Left cardiac atrium (tissue), 4 donors: ENCODE data around the gene CDC20B. TPM values are rescaled to one million over a fixed set of nuclear protein-coding genes. Genes with fewer than 3 reads are reported as not detected.

Source experiments
- ATAC-seq, 2 donors: fragments of 200-7000 bp; cut with Tn5 transposase; one replicate each; pipeline ENCODE4 v1.9.1; 2020; ENCODE audit warnings: mild to moderate bottlenecking in 2 of 2, moderate library complexity in 2 of 2
- DNase-seq: peaks from one replicate; pipeline ENCODE4 v3.0.0-alpha.2; 2020
- intact Hi-C, 2 donors: fragments of 100-400 bp; cut with DNase I; formaldehyde crosslinking; loops; one replicate each; pipeline versions ENCODE4 v1.14.1 to v1.15.1; 2022 to 2023
- total RNA-seq, 2 donors: library from RNA; stranded (reverse); fragmentation: NEBNext Ultra II Directional; extraction: Animal tissue kit (Norgen Biotek cat#: 25700); gene quantifications; one replicate each; pipeline ENCODE4 v1.2.1, GENCODE V29; 2021
- donor health status: DM: no; HTN: yes; CAD: no.
- donor health status: DM: no; HTN: yes; CAD: no; lungs with severe emphysema.
- donor health status: DM: yes; HTN: yes; CAD: no.
- donor health status: Dilated cardiomyopathy.

Gene CDC20B
- total RNA-seq, 2 donors from 2014 or later = not detected

GRCh38 chr5:55172051-55172899 is 702 bp downstream of the CDC20B start:
- intact Hi-C loops = loop anchor here in 1 of 2 donors (10.0 kb wide), 1 partner anchor 53 kb away; the partner anchor contains the start of gene MCIDAS
- peak; percentile 75 to 81 for ATAC-seq
- DNase-seq = peak; percentile 35

GRCh38 chr5:55171471-55171870 is 1.5 kb downstream of the CDC20B start:
- intact Hi-C loops = loop anchor here in 1 of 2 donors (10.0 kb wide), 1 partner anchor 53 kb away; the partner anchor contains the start of gene MCIDAS

GRCh38 chr5:55162666-55163065 is 10.3 kb downstream of the CDC20B start:
- DNase-seq (no peak), ATAC-seq (no peak)
- intact Hi-C loops = no loop called here

More at GRCh38 chr5:55171471-55171870, 1.5 kb downstream of the CDC20B start:
- DNase-seq = no peak
- no peak for ATAC-seq

GRCh38 chr5:55160493-55161209 is 12.3 kb downstream of the CDC20B start:
- DNase-seq (peak; percentile 63), ATAC-seq (peak; percentile 70 to 93)
- intact Hi-C loops = no loop called here

GRCh38 chr5:55159763-55160492 is 13.0 kb downstream of the CDC20B start, which contains the start of gene GPX8:
GPX8 (plus strand) TSS chr5:55160171; CDS start chr5:55160193, 22 bp downstream.
- DNase-seq (no peak), ATAC-seq (peak; percentile 87 to 94)
- intact Hi-C loops = loop anchor here in 1 of 2 donors (10.0 kb wide), 1 partner anchor 645 kb away; the partner anchor contains the start of gene SNX18

GRCh38 chr5:55154873-55155272 is 18.1 kb downstream of the CDC20B start:
- intact Hi-C loops = loop anchor here in 1 of 2 donors (10.0 kb wide), 1 partner anchor 640 kb away; the partner anchor contains the start of gene SNX18
- no peak for DNase-seq
- no peak for ATAC-seq

GRCh38 chr5:55151923-55152842 is 20.8 kb downstream of the CDC20B start:
- intact Hi-C loops = loop anchor here in 1 of 2 donors (10.0 kb wide), 1 partner anchor 637 kb away; the partner anchor contains the start of gene SNX18
- no peak for ATAC-seq
- no peak for DNase-seq

- intact Hi-C loops = loop anchor here in 1 of 2 donors (10.0 kb wide), 1 partner anchor 205 kb away; no protein-coding TSS in a partner anchor
- no peak for ATAC-seq
Measured at GRCh38 chr5:55149308-55149795, 23.6 kb downstream of the CDC20B start.

GRCh38 chr5:55146543-55147151 is 26.3 kb downstream of the CDC20B start:
- intact Hi-C loops = loop anchor here in 1 of 2 donors (10.0 kb wide), 1 partner anchor 202 kb away; no protein-coding TSS in a partner anchor
- peak; percentile 79 to 93 for ATAC-seq
- DNase-seq = peak; percentile 76

More at GRCh38 chr5:55149308-55149795, 23.6 kb downstream of the CDC20B start:
- no peak for DNase-seq

- intact Hi-C loops = loop anchor here in 1 of 2 donors (10.0 kb wide), 1 partner anchor 201 kb away; no protein-coding TSS in a partner anchor
- DNase-seq (no peak), ATAC-seq (no peak)
Measured at GRCh38 chr5:55146080-55146479, 26.9 kb downstream of the CDC20B start.

GRCh38 chr5:55143624-55144023 is 29.4 kb downstream of the CDC20B start:
- intact Hi-C loops = loop anchor here (2.0 to 10.0 kb wide), 3 partner anchors 199 to 237 kb away; no protein-coding TSS in a partner anchor

GRCh38 chr5:55141945-55142690 is 30.9 kb downstream of the CDC20B start:
- intact Hi-C loops = loop anchor here in 1 of 2 donors (10.0 kb wide), 1 partner anchor 197 kb away; no protein-coding TSS in a partner anchor
- DNase-seq (no peak), ATAC-seq (no peak)

More at GRCh38 chr5:55143624-55144023, 29.4 kb downstream of the CDC20B start:
- DNase-seq = no peak
- no peak for ATAC-seq

GRCh38 chr5:55140908-55141665 is 31.9 kb downstream of the CDC20B start:
- ATAC-seq (no peak), DNase-seq (no peak)
- intact Hi-C loops = loop anchor here in 1 of 2 donors (10.0 kb wide), 1 partner anchor 196 kb away; no protein-coding TSS in a partner anchor

- intact Hi-C loops = no loop called here
- no peak for ATAC-seq
- no peak for DNase-seq
Measured at GRCh38 chr5:55136521-55136920, 36.5 kb downstream of the CDC20B start.

GRCh38 chr5:55134053-55134722 is 38.8 kb downstream of the CDC20B start:
- DNase-seq = no peak
- ATAC-seq = no peak
- intact Hi-C loops = no loop called here
